HG02885 (cell line): ENCODE data around the gene SBK1.

ENCODE experiments used
- ATAC-seq: cut with Tn5 transposase; IDR thresholded peaks from one replicate; pipeline ENCODE4 v1.9.1; 2021; ENCODE audit warnings: mild to moderate bottlenecking; ENCODE audit not compliant: unreplicated experiment, poor library complexity

Gene SBK1

DNA sequence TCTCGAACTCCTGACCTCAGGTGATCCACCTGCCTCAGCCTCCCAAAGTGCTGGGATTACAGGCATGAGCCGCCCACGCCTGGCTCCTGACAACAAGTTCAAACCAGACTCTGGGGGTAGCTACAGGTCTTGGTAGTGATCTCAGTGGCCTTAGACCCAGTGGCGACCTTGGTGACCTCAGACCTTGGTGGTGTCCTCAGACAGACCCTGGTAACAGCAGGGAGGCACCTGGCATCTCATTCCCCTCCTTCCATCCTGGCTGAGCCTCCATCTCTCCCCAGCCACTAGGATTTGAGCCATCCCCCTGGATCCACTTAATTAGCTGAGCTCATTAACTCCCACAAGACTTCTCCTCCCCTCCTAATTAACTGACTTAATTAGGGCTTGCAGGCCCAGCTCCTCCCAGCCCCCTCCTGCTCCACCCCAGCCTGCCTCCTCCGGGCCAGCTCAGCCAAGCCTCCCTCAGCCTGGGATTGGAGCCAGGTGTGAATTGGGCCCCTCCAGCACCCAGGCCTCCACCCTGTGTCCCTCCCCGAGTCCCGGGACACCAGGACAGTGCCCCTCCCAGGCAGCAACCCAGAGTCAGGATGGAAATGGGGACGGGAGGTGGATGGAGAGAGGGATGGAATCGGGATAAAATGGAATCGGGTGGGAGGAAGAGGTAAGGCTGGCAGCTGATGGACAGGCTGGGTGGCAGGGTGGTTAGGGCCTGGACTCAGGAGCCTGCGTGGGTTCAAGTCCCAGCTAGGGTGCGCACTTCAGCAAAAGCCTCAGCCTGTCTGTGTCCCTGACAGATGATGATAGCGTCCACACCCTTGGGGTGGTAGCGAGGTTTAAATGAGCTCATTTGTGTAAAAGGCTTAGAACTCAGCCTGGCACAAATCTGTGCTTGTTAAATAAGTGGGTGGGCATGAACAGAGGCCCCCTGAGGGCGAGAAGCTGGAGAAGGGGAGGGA lies 11.2 kb upstream of the SBK1 start:
- ATAC-seq, result no peak

DNA sequence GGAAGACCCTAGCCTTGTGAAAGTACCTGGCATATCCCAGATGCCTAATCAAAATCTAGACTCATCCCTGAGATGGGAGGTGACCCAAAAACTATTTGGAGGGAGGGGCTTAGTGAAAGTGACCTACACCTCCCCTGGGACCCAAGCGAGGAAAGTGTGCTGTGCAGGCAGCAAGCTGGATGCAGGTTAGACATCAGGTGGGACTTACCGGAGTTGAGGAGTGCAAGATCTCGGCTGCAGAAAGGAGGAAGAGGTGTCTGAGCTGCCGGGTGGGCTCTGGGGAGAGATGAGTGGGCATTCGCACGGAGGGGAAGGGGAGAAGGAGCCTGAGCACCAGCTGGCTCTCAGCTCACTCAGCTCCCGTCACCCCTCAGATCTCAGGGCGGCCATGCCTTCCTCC lies 10.3 kb upstream of the SBK1 start:
- ATAC-seq, result no peak

DNA sequence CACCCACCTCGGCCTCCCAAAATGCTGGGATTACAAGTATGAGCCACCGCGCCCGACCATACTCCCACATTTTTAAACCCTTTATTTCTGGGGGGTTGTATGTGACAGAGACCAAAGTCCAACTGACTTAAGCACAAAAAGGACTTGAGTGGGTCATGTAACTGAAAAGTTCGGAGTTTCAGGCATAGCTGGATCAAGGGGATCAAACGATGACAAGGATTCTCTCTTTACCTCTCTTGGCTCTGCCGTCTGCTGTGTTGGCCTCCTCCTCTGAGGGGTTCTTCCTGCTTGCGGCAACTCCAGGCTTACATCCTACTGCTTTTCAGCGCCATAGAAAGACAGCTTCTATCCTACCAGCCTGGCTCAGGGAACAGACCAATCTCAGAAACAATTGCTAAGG lies 9.2 kb upstream of the SBK1 start:
- ATAC-seq, result no peak

DNA sequence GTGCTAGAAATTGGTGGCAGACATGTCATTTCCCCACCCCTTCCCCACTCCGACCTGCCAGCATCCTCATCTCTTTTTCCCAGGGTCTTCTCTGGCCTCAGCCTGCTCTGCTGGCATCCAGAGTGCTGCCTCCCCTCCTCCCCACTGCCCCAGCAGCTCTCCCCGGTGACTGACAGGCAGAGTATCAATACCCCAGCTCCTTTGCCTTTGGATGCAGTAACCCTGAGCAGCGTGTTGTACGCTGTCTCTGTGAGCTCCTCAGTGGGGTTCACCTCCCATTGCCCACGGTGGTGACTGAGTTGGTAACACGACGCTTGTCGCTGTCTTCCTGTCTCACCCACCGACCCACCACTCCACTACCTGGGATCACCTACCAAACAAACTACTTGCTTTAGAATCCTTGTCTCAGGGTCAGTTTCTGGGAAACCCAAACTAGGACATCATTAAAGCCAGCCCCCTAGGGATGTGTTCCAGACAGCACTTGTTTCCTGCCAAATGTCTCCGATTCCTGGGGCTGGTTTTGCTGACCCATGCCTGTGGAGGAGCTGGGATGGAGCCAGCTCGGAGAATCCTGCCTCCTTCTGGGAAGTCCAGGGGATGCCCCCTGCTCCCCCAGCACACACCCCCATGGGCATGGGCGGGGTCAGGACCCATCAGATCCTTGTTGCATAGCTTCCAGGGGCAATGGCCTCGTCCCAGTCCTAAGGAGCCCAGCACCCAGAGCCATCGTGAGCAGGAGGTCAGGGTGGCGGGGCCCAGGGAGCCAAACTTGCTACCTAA lies 8.3 kb upstream of the SBK1 start:
- ATAC-seq, result no peak

DNA sequence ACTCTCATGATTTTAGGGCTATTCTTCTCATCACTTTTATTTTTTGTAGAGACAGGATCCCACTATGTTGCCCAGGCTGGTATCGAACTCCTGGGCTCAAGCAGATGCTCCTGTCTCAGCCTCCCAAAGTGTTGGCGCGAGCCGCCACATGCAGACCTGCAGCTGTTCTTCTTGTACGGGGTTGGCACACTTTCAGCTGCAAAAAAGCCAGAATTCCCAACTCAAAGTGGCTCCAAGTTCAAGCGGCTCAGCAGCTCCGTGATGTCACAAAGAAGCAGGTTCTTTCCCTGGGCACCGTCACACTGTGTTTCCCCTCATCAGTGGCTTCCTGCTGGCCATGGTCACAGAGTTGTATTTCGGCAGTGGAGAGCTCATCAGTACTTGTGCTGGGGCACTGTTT lies 6.7 kb upstream of the SBK1 start:
- no peak for ATAC-seq

DNA sequence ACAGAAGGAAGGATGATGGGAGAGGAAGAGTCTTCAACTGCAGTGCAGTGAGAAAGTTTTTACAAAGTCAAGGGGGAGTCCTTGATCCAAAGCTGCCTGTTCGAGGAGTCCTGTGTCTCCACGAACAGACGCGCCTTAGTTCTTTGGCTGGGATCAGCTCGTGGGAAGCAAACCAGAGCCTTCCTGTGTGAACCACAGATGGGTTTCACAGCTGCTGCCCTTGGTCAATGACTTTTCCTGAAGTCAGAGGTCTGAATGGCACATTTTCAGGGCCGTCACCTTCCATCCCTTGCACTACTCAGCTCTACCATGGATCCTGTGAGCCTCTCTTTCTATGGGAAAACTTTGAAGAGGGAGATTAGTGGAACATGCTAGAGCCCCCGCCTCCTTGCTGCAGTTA lies 4.2 kb upstream of the SBK1 start:
- no peak for ATAC-seq

DNA sequence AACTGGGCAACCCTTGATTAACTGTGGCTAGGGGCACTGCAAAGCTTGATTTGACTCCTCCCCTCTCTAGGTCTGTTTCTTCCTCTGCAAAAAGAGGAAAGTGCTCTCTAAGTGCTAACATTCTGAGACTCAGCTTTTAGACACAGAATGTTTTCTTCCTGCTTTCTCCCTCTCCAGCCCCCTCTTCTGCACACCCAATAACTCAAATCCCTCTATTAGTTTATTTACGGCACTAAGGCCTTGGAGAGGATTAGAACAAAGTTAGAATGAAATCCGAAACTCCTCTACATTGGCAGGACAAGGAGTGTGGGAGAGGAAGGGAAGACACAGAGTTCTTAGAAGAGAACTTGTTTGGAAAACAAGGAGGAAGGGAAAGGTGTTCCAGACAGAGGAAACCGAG lies 3.3 kb upstream of the SBK1 start:
- ATAC-seq, result no peak

DNA sequence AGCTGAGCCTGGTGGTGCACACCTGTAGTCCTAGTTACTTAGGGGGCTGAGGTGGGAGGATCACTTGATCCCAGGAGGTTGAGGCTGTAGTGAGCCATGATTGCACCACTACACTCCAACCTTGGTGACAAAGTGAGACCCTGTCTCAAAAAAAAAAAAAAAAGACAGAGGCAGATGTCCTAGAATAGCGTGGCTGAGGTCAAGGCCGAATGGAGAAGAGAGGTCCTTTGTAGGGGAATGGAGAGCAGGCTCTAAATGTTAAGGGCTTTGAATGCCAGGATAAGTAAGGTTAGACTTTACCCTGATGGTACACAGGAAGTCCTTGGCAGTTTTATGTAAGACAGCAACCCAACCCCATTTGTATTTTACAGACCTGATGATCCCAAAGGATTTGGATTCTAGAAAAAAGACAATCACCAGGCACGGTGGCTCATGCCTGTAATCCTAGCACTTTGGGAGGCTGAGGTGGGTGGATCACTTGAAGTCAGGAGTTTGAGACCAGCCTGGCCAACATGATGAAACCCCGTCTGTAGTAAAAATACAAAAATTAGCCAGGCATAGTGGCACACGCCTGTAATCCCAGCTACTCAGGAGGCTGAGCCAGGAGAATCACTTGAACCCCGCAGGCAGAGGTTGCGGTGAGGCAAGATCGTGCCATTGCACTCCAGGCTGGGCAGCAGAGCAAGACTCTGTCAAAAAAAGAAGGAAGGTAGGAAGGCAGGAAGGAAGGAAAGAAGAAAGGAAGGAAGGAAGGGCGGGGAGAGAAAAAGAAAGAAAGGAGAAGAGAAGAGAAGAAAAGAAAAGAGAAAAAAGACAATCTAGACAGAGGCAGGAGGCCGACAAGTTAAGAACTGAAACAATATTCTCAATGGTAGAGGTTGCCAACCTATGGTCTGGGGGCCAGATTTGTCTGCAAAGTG lies 2.1 kb upstream of the SBK1 start:
- no peak for ATAC-seq

DNA sequence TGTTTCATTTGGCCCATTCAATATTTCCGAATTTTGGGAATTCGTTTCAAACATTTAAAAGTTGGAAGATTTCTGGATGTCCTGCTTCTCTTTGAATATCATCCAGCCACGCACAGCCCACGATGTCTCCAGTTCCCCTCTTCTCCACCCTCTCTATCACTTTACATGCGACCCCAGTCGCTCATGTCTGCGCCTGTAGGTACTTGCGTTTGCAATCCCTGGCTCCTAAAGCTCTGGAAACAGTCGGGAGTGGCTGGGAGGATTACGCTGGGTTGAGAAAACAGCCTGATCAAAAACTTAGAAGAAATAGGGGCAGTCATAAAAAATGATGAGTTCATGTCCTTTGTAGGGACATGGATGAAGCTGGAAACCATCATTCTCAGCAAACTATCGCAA lies 1.5 kb upstream of the SBK1 start:
- no peak for ATAC-seq

DNA sequence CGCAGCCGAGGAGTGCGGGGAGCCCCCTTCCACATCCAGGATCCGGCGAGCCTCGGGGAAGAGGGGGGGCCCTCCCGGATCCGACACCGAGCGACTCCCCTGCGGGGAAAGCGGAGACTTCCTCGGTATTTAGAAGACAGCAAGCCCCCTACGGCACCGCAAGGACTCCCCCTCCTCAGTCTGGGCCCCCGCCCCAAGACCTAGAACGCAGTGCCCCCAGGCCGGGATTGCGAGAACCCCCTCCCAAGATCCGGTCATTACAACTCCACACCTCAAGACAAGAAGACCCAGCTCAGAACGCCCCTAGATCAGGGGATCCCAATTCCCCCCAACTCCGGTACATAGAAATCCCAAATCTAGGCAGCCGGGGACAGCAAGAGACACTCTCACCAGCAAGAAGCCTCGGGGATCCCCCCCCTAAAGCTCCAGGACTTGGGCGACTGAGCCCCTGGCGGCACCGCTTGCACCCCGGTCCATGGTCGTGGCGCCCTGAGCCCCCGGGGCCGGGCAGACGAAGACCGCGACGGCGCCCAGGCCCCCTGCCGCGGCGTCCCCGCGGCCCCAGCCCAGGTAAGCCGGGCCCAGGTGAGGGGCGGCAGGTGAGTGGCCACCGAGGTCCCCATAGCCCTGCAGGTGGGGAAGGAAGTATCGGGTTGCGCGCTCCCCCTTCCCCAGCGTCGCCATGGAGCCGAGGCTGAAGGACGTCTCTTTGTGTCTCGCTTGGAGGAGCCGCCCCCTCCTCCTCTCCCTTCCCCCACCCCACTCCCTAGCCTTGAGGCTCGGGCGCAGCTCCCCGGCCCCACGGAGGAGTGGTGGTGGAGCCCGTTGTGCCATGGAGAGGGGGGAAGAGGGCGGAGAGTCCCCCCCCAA lies 641 bp downstream of the SBK1 start:
- ATAC-seq, result no peak

DNA sequence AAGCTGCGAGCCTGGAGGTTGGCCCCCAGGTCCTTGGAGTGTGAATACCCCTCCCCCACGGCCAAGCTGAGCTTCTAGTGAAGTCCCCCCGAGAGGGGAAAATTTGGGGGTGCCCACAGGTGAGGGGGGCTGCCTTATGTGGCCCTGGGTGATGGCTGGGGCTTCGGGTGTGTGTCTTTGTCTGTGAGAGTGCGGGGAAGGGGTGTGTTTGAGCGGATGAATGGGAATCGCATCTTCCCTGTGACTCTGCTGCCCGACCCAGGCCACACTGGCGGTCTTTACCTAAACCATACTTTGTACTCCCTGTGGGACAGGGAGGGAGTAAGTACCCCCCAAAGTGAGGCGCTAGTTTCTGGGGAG lies 1.3 kb downstream of the SBK1 start:
- no peak for ATAC-seq

DNA sequence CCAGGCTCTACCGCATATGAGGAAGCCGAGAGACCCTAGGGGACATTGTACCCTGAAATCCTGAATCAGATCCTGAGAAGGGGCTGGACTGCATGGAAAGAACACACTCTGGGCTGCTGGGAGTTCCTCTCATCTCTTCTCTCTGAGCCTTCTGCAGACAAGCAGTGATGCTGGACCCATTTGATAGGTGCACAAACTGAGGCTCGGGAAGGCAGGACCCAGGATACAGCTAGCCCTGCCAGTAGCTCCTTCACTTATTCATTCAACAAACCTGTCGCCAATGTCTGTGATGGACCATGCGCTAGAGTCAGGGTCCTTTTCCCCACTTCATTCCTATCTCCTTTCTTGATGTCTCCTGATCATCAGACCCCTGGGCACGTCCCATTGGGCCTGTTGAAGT lies 1.9 kb downstream of the SBK1 start:
- ATAC-seq, result no peak

DNA sequence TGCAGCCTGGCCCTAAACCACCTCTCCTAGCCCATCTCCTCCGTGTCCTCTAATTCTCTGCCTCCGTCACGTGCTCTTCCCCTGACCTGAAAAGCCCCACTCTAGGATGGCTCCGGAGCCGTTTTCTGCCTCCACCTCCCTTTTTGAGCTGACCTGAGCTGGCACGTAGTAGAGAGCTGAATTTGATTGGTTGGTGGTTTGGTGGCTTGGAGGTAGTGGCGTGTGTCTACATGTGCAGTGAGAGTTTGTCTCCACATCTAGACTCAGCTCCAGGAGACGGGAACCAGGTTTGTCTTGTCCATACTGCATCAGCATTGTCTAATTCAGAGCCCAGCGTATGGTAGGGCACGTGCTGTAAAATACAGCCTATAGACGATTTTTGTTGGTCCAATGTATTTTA lies 3.0 kb downstream of the SBK1 start:
- ATAC-seq, result no peak

DNA sequence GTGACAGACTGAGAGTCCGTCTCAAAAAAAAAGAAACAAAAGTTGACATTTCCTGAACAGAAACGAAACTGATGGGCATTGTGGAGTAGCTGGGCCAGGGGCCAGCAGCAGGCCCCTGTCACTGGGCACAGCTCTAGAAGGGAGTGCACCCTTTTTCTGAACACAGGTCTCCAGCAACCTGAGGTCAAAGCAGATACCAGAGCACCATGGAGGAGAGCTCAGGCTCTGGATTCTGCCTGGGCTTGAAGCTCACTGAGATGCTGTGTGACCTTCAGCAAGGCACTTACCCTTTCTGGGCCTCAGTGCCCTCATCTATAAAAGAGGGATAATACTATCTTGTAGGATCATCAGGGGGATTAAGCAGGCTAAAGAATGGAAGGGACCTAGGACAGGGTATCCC lies 5.0 kb downstream of the SBK1 start:
- ATAC-seq, result no peak

DNA sequence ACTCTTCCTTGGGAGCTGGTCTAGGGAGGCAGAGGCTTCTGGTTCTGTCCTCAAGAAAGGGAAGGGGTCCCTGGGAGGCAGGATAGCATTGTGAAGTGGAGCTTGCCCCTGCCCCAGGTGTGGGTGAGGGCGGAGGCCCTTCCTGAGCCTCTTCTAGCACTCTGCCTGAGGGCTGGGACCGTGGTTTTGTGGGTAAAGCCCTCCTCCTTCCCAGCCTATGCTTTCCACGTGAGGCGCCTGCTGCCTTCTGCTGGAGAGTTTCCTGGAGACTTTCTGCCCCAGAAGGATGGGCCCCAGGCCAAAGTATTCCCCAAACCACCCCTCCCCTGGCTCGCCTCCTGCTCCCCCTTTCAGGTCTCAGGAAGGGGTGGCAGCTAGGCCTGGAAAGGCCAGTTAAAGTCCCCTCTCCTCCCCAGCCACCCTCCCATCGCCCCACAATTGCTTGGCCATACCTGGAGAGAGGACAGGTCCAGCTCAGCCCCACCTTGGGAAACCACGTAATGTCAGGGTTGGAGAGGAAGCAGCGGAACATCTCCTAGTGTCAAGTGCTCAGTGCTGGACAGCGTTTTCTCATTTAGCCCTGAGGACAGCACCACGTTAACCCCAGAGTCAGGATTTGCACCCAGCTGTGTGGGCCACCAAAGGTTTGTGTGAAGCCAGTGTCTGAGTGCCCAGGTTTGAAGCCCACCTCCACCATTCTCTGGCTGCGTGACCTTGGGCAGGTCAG lies 5.6 kb downstream of the SBK1 start:
- no peak for ATAC-seq

DNA sequence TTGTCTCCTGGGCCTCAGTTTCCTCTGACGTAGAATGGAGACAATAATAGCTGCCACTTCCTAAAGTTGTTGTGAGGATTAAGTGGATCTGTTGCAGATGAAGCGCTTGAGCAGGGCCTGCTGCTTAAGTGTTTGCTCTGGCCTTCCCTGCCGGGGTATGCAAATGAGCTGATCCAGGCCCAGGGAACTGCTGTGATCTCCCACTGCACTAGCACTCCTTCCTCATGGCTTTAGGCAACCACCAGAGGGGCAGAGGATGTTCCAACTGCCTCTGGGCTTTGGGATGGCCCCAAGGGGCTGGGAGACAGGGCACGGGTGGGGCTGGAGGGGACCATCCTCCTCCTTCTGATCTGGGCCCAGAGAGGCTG lies 6.2 kb downstream of the SBK1 start:
- ATAC-seq, result no peak

DNA sequence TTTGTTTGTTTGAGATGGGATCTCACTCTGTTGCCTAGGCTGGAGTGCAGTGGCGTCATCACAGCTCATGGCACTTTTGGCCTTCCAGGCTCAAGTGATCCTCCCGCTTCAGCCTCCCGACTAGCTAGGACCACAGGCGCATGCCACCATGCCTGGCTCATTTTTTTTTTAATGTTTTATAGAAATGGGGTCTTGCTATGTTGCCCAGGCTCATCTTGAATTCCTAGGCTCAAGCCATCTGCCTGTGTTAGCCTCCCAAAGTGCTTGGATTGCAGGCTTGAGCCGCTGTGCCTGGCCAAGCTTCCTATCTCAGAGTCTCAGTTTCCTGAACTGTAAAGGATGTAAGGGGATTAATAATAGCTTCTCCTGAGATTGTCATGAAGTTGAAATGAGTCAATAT lies 8.0 kb downstream of the SBK1 start:
- no peak for ATAC-seq

DNA sequence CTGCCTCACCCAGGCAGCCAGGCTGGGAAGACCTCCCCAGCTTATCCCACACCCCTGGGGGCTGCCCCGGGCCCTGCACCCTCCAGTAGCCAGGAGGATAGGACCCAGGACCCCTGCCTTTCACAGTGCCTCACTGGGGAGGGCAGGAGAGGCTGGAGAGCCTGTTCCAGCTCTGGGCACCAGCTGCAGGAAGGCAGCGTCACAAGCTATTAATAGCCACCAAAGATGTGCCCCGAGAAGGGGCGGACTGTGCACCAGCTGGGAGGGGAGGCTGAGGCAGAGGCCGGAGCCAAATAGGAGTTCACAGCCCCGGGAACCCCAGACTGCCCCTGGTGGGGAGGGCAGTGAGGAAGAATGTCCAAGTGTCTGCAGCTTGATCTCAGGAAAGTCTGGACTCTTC lies 8.8 kb downstream of the SBK1 start:
- no peak for ATAC-seq

DNA sequence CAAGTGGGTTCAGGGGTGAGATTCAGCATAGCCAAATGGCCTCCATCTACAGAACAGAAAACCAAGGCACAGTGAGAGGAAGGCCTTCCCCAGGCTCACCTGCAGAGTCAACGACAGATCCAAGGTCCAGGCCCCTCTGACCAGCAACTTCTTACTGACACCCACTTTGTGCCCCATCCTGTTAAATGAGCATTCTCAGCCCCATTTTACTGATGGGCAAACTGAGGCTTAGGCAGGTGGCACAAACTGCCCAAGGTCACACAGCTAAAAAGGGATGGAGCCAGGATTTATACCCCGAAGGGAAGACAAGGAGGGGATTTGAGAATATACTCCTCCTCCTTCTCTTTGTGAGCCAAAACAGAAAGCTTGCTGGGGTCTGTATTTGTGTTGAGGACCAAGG lies 9.3 kb downstream of the SBK1 start:
- ATAC-seq, result no peak
